Body of pancreas (tissue), 4 donors: ENCODE data around the gene MFAP4. TPM values are rescaled to one million over a fixed set of nuclear protein-coding genes. Genes with fewer than 3 reads are reported as not detected.

Source experiments
- ATAC-seq: fragments of 150-250 bp; one replicate; pipeline ENCODE4 v1.9.1; 2016
- DNase-seq, 4 donors: peaks; one replicate each; pipeline ENCODE4 v3.0.0-alpha.2; 2019
- H3K27ac ChIP-seq, 4 donors: fragments of 200-600 bp; sonication (generic); 1 replicate in 3 of 4; 2 replicates in 1 of 4; pipeline versions ENCODE4 v1.5.1 to v1.6.1; 2016 to 2019; ENCODE audit warnings: mild to moderate bottlenecking in 1 of 4, mixed read lengths in 1 of 4, moderate library complexity in 1 of 4
- H3K27me3 ChIP-seq, 2 donors: fragments of 200-600 bp; sonication (generic); one replicate each; pipeline ENCODE4 v1.6.0; 2016; ENCODE audit warnings: mild to moderate bottlenecking in 1 of 2
- H3K36me3 ChIP-seq, 2 donors: fragments of 200-600 bp; sonication (generic); replicated peaks in 1 of 2; 2 replicates each; pipeline ENCODE4 v1.5.1; 2016; ENCODE audit warnings: low read depth in 2 of 2; ENCODE audit not compliant: insufficient read depth in 1 of 2
- H3K4me1 ChIP-seq: fragments of 200-600 bp; sonication (generic); one replicate; pipeline ENCODE4 v1.6.0; 2016
- H3K4me3 ChIP-seq, 2 donors: fragments of 200-600 bp; sonication (generic); 1 replicate in 1 of 2; 2 replicates in 1 of 2; pipeline ENCODE4 v1.5.1; 2016 to 2019
- H3K9me3 ChIP-seq, 3 donors: fragments of 200-600 bp; sonication (generic); 1 replicate in 2 of 3; 2 replicates in 1 of 3; pipeline ENCODE4 v1.5.1; 2016
- CTCF ChIP-seq, 7 experiments: fragments of 450-650 bp in 4 of 7; fragments of 200-600 bp in 3 of 7; sonication (generic) in 3 of 7; IDR thresholded peaks; one replicate each; pipeline ENCODE4 v1.5.1; 2016 to 2019; ENCODE audit warnings: antibody characterized with exemption in 7 of 7
- POLR2A ChIP-seq, 3 donors: fragments of 450-650 bp; IDR thresholded peaks; one replicate each; pipeline ENCODE4 v1.6.1; 2016; ENCODE audit warnings: antibody characterized with exemption in 3 of 3, mild to moderate bottlenecking in 2 of 3
- WGBS, 2 donors: methylation state at CpG; one replicate each; pipeline ENCODE4 v1.1.5; 2017; 5-methylcytosine and 5-hydroxymethylcytosine counted together
- intact Hi-C: fragments of 100-400 bp; cut with DNase I; formaldehyde crosslinking; loops from one replicate; pipeline ENCODE4 v1.15.1; 2023
- total RNA-seq, 2 donors: library from RNA; depleted of rRNA; stranded (reverse); fragments of >200 nt; gene quantifications; one replicate each; pipeline ENCODE4 v1.1.0, GENCODE V29; 2016

MFAP4 gene
- total RNA-seq, 2 donors from 2014 or later, result 25.7 to 35.3 TPM

GRCh38 chr17:19368229-19368628, 18.8 kb downstream of the MFAP4 start:
- no peak overlapping the region for H3K27ac ChIP-seq
- DNase-seq, result no peak
- H3K27me3 ChIP-seq, result no peaks in the 10 kb centered on the region
- no peak for TF ChIP-seq CTCF (IDR thresholded peaks at IDR 0.05)
- no peak for TF ChIP-seq POLR2A (IDR thresholded peaks at IDR 0.05)
- ATAC-seq, result no peak
- no peak overlapping the region for H3K4me3 ChIP-seq
- intact Hi-C loops, result loop anchor here (5.0 kb wide), 1 partner anchor 79 kb away; no protein-coding TSS in a partner anchor
- H3K36me3 ChIP-seq, result no peaks in the 10 kb centered on the region
- no peaks in the 10 kb centered on the region for H3K9me3 ChIP-seq
- 84% methylated on average over 4 of the region's 4 CpGs for WGBS, 2 donors
- peaks cover 12% of the 10 kb centered on the region for H3K4me1 ChIP-seq

GRCh38 chr17:19366637-19366972, 20.4 kb downstream of the MFAP4 start:
- no peak for TF ChIP-seq CTCF (IDR thresholded peaks at IDR 0.05)
- TF ChIP-seq POLR2A (IDR thresholded peaks at IDR 0.05), result no peak
- no peak overlapping the region for H3K4me3 ChIP-seq
- 80 to 81% methylated on average over 5 of the region's 5 CpGs for WGBS, 2 donors
- no peaks in the 10 kb centered on the region for H3K9me3 ChIP-seq
- H3K36me3 ChIP-seq, result no peaks in the 10 kb centered on the region
- H3K27me3 ChIP-seq, result no peaks in the 10 kb centered on the region
- ATAC-seq, result no peak
- no peak for DNase-seq
- intact Hi-C loops, result loop anchor here (5.0 kb wide), 1 partner anchor 81 kb away; no protein-coding TSS in a partner anchor
- no peak overlapping the region for H3K27ac ChIP-seq
- peaks cover 20% of the 10 kb centered on the region for H3K4me1 ChIP-seq

DNA sequence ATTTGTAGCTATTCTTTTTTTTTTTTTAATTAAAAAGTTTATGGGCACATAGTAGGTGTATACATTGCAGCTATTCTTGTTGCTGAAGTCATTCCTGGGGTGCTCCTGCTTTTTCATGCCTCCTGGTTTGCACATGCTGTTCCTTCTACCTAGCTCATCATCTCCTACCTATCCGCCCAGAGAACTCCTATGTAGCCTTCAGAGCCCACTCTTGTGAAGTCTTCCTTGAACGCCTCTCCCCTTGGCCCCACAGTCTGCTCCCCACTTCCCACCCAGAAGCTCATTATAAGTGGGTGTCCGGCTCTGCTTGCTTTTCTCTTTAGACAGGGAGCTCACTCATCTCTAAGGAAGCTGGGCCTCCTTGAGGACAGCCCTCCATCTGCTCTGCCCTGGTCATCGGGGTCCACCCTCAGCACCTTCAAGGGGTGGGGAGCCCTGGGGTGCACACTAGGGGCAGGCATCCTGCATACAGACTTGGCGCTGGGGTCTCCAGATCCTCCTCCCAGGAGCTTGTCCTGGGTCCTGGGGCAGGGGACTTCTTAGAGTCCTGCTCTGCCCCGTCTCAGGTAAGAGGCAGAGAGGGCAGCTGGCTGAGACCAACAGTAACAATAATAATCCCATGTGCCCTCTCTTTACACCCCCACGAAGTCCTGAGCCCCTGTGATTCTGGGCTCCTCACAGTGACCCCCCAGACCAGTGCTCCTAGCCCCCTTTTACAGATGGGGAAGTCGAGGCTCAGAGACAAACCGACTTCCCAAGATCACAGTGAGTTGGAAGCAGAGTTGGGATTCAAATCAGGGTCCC, 21.0 kb downstream of the MFAP4 start:
- H3K9me3 ChIP-seq, result no peaks in the 10 kb centered on the region
- ATAC-seq (no peak), DNase-seq (no peak)
- 65 to 87% methylated on average over 6 to 9 of the region's 9 CpGs for WGBS, 2 donors
- no peaks in the 10 kb centered on the region for H3K36me3 ChIP-seq
- H3K4me1 ChIP-seq, result peaks cover 26% of the 10 kb centered on the region
- TF ChIP-seq CTCF (IDR thresholded peaks at IDR 0.05) (no peak), POLR2A (IDR thresholded peaks at IDR 0.05) (no peak)
- H3K4me3 ChIP-seq, result no peak overlapping the region
- H3K27me3 ChIP-seq, result no peaks in the 10 kb centered on the region
- intact Hi-C loops, result loop anchor here (5.0 kb wide), 1 partner anchor 81 kb away; no protein-coding TSS in a partner anchor
- no peak overlapping the region for H3K27ac ChIP-seq

GRCh38 chr17:19365499-19365817, 21.5 kb downstream of the MFAP4 start:
- 92 to 94% methylated on average over 3 to 4 of the region's 4 CpGs for WGBS, 2 donors
- no peaks in the 10 kb centered on the region for H3K9me3 ChIP-seq
- H3K4me3 ChIP-seq, result no peak overlapping the region
- DNase-seq, result no peak
- ATAC-seq, result no peak
- H3K36me3 ChIP-seq, result no peaks in the 10 kb centered on the region
- no peak overlapping the region for H3K27ac ChIP-seq
- peaks cover 26% of the 10 kb centered on the region for H3K4me1 ChIP-seq
- intact Hi-C loops, result loop anchor here (5.0 kb wide), 1 partner anchor 82 kb away; no protein-coding TSS in a partner anchor
- TF ChIP-seq POLR2A (IDR thresholded peaks at IDR 0.05) (no peak), CTCF (IDR thresholded peaks at IDR 0.05) (no peak)
- no peaks in the 10 kb centered on the region for H3K27me3 ChIP-seq
